Measurements from ENCODE around the gene ETFA.

DNA sequence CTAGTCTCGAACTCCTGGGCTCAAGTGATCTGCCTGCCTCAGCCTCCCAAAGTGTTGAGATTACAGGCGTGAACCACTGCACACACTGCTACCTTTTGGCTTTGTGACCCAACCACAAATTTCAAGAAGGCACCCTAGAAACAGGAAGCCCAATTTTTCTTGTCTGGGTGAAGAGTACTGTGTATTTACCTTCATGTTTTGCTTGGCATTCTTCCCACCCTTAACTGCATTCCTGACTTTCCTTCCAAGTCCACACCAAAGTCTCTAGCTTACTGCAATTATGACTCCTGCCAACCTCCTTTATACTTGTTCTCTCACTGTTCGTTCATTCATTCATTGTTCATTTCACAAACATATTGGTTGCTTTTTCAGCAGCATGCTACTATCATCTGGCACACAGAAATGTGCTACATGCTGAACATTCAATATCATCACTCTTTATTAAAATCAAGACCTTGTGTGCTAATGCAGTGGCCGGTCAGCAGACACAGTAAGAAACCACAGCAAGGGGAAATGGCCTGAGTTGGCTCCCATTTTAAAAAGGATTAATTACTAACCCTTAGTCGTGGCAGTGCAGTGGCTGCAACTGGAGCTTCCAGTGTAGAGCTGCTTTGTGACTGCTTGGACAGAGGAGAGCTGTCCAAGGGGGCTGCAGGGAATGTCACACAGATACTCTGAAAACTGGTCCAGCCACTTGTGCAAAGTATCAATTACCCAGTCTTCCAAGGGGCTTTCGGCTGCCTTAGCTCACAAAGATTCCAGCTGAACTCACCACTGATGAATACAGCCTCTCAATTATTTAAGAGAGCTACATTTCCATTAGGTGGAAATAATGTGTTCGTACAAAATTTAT lies 94.0 kb downstream of the ETFA start:
- TF ChIP-seq CTCF (IDR thresholded peaks at IDR 0.05; ENCODE audit: control extremely low read depth in 1 of 3, insufficient read depth in 1 of 3, low read depth in 1 of 3, low read length in 3 of 3) (no peak), POLR2AphosphoS5 (IDR thresholded peaks at IDR 0.05; ENCODE audit: low read depth, low read length) (no peak), EZH2 (IDR thresholded peaks at IDR 0.05; ENCODE audit: low read depth, low read length, severe bottlenecking) (no peak), CHD1 (IDR thresholded peaks at IDR 0.05; ENCODE audit: low read depth, low read length) (no peak), MAFK (IDR thresholded peaks at IDR 0.05; ENCODE audit: low read depth, low read length) (no peak), POLR2A (IDR thresholded peaks at IDR 0.05; ENCODE audit: control extremely low read depth in 1 of 2, low read depth in 2 of 2, low read length in 2 of 2) (no peak), RAD21 (IDR thresholded peaks at IDR 0.05 in 1 of 2, conservative IDR thresholded peaks at IDR 0.05 in 1 of 2; ENCODE audit: low read depth in 2 of 2, low read length in 2 of 2) (no peak), NRF1 (IDR thresholded peaks at IDR 0.05; ENCODE audit: low read depth, low read length) (no peak), CBX8 (IDR thresholded peaks at IDR 0.05; ENCODE audit: borderline replicate concordance, low read depth, low read length) (no peak), JUN (IDR thresholded peaks at IDR 0.05; ENCODE audit: low read depth, low read length) (no peak), CEBPB (IDR thresholded peaks at IDR 0.05; ENCODE audit: low read depth, low read length) (no peak), EP300 (IDR thresholded peaks at IDR 0.05; ENCODE audit: borderline replicate concordance in 1 of 2, low read depth in 2 of 2, low read length in 2 of 2) (no peak)

Measured in H1 (cell line).